HG02610 (cell line): Measurements from ENCODE around the gene CHCHD6.

Experiments used
- ATAC-seq: cut with Tn5 transposase; IDR thresholded peaks from one replicate; pipeline ENCODE4 v1.9.1; 2021; ENCODE audit warnings: mild to moderate bottlenecking, moderate library complexity; ENCODE audit not compliant: unreplicated experiment

The CHCHD6 gene

DNA sequence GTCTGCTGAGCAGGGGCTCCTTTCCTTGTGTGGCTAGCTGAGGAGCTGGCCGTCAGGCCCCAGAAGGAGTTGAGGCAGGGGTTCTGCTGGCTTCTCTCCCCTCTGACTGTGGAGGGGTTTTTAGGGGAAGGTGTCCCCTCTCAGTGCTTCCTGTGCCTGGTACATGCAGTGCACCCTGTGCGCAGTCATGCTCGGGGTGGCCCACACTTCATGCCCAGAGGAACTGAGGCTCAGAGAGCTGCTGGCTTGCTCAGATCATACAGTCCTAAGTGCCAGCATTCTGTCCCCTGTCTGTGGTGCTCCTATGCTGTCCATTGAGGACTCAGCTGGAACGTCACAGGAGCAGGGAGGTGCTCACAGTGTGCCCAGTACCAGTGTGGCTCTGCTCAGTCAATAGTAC is 211.0 kb downstream of the CHCHD6 start:
- ATAC-seq = no peak

DNA sequence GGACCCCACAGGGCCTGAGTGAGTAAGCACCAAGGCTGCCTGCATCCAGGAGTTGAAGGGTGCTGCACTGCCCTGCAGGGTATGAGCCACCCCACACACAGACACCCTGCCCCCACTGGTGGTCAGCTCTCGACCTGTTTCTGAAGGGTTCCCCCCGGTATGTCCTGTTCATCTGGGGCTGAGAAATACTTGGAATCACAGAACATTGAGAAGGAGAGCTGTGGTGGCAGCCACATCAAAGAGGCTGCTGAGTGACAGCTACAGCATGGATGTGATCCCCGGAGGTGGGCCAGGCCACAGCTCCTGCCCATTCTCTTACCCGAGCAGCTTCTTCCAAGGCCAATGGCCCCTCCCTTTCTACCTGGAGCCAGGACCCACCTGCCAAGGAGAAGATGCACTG is 212.5 kb downstream of the CHCHD6 start:
- no peak for ATAC-seq

DNA sequence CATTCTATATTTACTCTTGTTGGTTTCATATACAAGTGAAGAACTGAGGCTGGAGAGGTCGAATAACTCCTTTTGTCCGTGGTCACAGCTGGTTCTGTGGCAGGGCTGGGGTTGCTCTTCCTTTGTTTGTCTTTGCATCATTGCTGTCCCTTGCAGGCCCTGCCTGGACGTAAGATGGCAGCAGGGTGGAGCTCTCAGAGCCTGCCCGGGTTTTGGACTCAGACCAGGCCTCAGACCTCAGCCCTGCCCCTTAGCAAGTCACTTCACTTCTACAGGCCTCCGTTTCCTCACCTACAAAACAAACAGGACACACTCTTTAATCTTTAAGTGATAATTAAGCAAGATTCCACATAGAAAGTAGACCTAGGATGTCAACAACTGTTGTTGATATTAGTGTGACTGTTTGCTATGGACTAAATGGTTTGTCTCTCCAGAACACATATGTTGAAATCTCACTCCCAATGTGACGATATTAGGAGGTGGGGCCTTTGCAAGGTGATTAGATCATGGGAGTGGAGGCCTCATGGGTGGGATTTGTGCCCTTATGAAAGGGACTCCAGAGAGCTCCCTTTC is 213.3 kb downstream of the CHCHD6 start:
- no peak for ATAC-seq

DNA sequence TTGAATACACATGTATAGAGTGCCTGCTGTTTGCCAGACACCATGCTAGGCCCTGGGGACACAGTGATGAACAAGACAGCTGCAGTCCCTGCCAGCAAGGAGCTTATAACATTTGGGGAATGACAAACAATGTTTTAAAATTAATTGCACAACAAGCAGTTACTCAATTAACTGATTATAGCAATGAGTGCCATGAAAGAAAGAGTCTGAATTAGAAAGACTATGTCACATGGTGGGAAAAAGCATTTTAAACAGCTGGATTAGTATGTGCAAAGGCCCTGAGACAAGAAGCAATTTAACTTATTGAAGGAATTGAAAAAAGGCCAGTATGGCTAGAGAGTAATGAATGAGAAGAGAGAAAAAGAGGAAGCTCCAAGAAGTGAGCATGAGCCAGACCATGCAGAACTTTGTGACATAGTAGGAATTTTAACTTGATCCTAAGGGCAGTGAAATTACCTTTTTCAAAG is 214.3 kb downstream of the CHCHD6 start:
- no peak for ATAC-seq

DNA sequence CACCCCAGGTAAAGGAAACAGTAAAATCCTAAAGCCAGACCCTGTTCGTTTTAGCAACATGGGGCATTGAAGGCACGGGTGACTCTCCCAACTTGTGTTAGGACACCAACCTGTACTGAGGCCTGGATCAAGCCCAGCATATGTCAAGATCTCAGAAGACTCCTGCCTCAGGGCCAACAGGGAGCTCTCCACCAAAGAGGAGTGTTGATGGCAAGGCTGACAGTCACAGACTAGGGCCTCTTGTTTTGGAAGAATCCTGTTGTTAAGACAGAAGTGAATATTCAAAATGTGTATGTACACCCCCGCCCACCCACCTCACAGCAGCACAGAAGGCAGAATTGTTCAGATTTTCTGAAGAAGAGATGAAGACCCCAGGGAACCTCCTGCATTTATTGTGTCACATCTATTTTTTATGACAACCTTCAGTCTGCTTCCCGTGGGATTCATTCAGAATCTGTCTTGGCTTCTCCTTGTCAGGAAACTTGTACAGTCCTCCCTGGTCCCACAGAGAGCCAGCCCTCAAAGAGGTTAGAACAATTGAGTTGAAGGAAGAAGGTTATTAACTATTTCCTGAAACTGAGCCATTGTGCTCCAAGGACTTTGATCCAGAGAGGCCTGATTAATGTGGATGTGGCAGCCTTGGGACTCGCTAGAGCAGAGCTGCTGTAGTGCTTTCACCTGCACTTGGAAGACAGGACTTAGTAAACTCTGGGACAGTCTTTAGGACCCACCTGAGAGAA is 217.2 kb downstream of the CHCHD6 start:
- no peak for ATAC-seq

DNA sequence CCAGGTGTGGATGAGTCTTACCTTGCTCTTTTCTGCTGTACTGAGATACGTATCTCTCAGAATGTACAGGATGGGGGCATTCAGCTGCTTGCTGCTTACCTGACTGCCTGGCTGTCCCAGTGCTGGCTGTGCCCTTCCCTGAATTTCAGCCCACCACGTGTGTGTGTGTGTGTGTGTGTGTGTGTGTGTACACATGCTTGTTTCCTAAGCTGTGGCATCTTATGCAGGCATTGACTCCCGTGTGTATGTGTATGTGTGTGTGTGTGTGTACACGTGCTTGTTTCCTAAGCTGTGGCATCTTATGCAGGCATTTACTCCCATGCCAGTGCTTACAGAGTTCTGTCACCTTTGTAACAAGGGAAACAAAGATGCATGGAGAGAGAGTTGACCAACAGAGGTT is 218.4 kb downstream of the CHCHD6 start:
- ATAC-seq = no peak

DNA sequence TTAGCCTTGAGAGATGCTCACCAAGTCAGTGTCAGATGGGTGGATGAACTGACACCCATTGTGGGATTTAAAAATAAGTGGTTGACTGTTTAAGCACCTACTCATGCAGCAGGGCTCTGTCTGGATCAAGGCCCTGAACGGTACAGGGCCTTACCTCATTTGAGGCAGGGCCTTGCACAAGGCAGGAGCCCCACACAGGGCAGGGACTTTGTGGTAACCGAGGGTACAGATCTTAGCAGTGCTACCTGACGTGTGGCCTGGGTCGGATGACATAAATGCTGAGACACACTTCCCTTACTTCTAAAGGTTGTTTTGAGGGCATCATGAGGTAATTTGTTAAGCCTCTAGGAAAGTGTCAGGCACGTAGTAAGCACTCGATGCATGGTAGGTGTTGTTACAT is 219.4 kb downstream of the CHCHD6 start:
- no peak for ATAC-seq

DNA sequence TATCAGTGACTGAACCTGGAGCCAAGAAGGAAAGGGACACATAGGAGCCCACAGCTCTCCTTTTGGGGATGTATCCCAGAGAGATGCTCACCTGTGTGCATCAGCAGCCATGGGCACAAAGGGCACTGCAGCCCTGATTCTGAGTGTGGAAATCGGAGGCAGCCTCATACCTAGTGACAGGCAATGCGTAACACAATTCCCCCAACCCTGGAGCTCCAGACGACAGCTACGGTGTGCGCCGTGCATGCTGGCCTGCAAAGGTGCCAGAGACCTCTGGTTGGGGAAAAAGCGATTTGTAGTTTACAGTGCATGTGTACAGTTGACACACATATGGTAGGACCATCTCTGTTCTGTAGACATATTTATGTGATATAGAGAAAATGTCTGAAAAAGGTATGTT is 219.9 kb downstream of the CHCHD6 start:
- no peak for ATAC-seq

DNA sequence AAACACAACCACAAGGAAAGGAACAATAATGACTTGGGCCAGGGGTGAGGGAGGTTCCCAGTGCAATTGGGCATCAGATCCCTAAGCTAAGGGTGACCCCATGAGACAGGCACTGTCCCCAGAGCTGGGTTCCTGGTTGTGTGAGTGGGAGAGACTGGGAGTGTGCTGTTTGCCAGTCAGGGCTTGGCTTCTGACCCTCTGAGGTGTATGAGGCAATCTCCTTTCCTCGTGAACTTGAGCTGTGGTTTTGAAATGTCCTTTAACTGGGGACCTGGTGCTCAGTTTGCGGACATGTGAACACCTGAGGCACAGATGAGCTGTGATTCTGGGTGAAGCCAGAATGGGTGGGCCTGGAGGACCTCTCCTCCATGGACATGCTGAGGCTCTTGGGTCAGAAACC is 220.4 kb downstream of the CHCHD6 start:
- ATAC-seq = no peak

DNA sequence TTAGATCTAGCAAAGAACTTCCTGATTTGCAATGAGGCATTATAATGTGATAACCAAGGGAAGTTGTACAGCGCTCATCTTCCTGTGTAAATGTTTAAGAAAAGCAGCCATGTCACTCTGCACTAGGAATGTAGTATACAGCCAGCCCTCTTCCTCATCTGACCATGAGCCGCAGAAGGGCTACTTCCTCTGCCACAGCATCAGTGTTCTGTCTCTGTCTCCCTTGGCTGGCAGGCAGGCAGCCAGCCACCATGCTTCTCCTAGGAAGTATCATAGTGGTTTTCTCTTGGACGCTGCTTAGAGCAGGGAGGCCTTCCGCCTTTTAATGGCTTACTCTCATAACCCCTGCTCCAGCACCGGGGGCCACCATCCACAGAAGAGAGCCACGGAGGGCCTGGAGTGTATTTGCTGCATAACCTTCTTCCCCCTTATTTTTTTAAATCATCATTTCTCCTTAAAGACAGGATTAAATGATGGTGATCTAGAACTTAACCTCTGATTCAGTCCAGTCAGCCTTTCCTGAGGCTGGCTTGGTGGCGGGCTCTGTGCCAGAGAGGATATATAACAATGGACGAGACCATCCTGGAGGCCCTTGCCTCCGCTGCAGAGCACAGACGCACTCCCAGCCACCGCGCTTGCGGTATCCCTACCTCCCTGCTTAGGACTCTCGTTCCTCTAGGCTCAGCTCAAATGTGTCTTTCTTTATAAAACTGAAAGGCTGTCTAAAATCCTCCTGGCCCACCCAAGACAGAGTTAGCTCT is 221.6 kb downstream of the CHCHD6 start:
- no peak for ATAC-seq

DNA sequence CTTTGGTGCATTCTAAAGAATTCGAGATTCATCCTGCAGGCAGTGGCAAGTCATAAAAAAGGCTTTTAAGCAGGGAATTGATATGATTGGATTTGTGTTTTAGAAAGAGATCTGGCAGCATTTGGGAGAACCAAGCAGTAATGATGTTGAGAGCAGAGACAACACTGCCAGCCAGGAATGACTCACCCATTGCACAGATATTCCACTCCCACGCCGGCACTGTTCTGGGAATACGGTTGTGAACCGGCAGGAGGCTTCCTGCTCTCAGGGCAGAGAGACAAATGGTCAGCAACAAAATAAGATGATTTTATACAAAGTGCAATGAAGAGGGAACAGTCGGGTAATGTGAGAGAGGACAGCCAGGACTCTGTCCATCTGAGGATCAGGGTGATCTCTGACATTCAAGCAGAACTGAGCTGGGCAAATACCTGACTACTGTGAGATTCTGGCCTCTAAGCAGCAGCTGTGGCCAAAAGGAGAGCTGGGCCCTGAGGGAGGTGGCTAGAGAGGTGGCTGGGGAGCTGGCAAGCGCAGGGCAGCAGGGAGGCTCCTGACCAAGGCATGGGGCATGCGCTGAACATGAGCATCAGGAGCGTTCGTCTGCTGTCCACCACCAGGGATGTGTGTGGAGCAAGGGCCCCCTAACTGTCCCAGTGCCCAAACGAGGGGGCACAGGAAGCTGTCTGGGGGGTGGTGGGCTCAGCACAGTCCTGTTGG is 222.8 kb downstream of the CHCHD6 start:
- no peak for ATAC-seq

DNA sequence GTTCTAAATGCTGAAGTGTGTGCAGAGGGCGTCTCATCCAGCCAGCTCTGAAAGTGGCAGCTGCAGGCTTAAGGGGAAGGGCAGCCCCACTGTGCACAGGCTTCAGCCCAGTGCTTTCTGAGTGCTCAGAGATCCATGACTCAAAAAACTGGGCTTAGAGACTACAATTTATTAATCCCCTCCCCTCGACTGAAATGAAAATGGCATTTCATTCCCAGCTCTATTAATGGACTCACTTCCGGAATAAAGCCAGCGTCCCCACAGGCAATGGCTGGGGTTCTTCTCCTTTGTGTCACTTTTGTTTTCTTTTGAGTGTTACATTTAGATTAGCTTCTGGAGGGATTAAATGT is 223.3 kb downstream of the CHCHD6 start:
- no peak for ATAC-seq

DNA sequence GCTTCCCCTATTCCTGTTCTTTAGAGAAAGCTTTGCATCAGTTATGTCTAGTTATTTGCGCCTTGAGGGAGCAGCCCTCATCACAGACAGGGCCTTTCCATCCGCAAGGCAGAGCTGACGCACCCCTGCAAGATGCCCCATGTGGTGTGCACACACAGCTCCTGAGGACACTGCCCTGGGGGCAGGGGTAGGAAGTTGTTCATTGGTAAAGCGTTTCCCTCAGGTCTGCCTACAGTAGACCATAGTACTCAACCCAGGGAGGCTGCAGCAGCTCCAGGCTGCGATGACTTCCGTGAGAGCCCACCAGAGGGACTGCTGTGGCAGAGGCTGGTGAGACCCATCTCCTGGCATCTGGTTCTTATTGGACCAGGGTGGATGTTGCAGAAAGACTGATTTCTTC is 223.8 kb downstream of the CHCHD6 start:
- no peak for ATAC-seq

DNA sequence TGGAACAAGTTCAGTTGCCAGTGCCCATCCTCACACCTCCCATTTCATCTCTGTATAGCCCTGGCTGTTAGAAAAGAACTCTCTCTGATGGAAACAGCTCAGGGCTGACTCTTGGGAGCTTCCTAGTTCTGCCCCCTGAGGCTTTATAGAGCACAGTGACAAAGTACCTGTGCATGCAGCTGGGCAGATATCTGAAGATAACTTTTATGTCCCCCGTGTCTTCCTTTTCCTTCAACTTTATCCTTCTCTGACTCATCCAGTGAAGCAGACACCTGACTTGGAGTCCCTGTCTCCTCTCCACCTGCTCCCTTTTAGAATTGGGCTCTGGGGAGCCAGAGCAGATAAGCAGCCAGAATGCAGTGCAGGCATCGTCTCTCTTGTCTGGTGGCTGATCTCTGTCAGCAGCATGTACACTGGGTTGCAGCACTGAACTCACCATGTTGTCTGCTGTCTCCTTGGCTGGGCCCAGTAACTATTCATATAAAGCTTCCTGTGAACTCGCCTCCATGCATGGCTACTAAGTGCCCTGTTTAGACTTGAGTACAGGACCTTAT is 225.0 kb downstream of the CHCHD6 start:
- ATAC-seq = no peak

DNA sequence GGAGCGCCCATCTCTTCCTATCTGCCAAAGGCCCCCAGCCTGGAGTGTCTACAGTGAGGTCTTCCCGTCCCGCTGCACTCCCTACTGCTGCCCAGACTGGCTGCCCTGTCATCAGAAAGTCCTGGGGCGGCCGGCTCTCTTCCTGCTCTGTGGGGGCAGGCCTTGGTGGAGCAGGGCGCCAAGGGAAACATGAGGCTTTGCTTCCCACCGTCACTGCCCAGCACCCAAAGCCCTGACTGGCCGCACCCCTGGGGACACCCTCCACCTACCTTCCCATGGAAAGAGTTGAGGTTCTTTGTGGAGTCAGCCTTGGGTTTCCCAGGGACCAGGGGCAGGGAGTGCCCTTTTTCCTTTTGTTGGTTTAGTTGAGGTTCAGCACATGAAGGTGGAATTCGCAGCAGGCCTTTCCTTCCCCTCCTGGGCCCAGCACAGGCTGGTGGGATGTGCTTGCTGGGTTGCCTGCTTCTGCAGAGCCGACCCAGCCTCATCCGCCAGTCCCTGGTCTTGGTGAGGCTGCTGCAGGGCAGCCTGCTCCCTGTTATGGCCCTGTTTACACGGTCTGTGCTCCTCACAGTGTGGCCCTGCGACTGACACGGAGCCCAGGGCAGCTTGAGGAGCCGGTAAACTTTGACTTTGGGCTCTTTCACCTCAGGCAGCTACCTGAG is 227.0 kb downstream of the CHCHD6 start:
- no peak for ATAC-seq

DNA sequence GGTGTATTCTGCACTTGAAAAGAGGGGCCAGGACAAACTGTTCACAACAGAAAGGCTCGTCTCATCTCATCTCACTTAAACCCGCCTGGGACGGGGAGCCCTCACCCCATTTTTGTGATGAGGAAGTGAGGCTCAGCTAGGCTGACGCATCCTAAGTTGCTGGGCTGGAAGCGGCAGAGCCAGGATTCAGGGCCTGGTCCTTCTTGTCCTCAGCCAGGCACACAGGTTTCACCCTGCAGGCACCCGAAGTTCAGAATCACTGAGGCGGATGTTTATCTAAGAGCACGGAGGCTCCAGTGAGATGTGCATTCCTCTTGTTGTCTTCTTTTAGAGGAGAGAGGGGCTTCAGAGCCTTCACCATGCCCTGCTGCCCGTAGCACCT is 227.8 kb downstream of the CHCHD6 start:
- ATAC-seq = no peak

DNA sequence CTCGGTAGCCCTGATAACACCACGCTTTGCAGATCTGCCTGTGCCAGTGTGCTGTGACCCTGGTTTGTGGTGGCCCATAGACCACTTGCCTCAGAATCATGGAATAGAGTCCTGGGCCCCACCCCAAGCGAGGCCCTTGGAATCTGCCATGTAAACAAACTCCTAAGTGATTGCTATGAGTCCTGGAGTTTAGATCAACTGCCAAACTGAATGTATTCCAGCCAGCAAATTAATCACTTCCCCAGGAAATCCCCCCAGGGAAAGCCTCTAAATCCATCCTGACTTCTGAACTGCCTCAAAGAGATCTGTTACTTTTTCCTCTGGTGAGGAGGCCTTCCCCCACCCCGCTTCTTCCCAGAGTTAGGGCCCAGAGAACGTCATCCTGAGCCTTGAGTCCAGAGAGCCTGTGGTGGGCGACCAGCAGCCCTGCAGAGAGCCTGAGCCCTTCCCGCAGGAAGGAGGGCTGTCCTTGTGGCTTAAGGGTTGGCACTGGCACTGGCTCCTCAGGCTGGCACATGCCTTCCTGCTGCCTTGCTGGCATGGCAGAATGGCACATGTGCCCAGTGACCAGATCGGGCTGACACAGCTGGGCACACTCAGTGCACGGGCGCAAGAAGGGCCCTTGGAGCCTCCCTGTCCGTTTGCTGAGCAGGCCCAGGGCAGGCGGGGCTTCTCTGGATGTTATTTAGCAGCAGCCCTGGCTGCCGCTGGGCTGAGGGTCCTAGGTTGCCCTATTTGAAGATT is 228.3 kb downstream of the CHCHD6 start:
- no peak for ATAC-seq

DNA sequence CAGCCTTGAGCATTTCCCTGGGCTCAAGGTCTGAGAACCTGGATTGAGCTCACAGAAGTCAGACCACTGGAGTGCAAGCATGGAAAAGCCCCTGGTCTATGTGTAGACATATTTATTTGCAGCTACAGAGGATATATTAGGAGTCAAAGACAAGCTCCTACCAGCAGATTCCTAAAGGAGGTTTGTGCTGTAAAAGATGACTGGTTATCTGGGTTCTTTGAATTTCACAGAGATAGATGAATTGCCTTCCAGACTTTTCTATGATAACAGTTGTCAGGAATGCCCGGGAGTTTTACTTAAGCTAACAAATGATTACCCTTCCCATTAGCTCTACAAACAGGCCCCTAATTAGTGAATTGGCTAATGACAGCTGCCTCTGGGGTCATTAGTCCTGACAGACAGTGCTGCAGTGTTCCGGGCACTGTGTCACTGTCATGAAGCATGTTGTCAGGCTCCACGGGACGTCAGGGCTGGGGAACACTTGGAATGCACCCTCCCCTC is 230.0 kb downstream of the CHCHD6 start:
- ATAC-seq = no peak

DNA sequence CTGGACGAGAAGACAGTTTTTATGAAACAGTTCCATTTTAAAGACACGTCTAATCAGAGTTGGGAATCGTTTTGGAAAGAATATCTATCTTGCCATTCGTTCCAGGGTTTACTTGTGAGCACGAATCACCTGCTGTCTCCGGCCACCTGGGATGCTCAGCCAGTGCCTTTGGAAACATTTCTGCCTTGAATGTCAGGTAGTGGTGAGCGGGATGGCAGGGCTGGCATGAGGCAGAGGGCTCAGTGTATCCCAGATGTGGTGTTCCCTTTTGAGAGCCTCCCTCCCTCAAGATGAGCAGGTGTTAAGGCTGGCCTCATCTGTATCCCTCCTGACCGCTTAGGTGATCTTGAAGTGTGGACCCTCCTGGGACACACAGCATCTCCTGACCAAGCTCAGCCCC is 231.0 kb downstream of the CHCHD6 start:
- ATAC-seq = no peak
